ENCODE data around the gene DARS2.

GRCh38 chr1:173862769-173863223, 38.3 kb downstream of the DARS2 start:
- no peak for TF ChIP-seq CTCF (IDR thresholded peaks at IDR 0.05; ENCODE audit: low read length)
- TF ChIP-seq EZH2 (IDR thresholded peaks at IDR 0.05; ENCODE audit: borderline replicate concordance, low read length) = no peak

Measured in OCI-LY1 (cell line).